ENCODE data around the gene PML. TPM values are rescaled to one million over a fixed set of nuclear protein-coding genes. Genes with fewer than 3 reads are reported as not detected.

Gene PML
- polyA plus RNA-seq, 1 donor (not counting 4 experiments of a cell fraction or from before 2014, with no cell fraction given), result 20.5 TPM

DNA sequence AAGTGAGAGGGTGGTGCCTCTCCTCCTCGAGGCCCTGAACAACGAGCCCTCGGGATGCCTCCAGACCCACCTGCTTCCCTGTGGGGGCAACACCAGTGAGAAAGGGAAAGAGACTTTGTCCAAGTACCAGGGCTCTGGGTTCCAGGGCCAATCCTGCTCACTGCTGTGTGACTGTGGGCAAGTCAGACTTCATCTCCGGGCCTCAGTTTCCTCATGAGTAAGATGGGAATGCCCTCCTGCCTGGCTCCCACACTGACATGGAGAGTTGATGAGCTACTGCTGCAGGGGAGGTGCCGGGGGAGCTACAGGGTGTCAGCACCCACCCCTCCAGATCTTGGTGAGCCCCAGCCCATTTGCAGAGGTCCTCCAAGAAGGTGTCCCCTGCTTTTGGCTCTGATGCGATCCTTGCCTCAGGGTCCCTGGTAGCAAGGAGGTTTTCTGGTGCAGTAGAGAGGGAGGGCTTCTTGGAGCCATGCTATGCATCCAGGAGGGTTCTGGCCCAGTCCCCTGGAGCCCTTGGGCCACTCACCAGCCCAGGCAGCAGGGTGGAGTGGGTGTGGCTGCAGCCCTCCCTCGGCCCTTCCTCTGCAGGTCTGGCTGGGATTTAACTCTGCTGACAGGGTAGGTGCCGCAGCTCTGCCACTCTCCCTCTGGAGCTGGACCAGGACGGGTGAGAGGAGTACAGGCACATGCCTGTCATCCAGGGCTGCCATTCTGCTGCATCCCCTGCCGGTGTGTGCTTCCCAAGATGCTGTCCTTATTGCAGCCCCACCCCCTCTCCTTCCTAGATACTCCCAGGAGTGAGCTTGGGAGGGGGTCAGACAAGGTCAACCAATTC, 41.4 kb upstream of the PML start:
- Histone ChIP-seq H3K27ac (ENCODE audit: control insufficient read depth, insufficient read depth, low read length) (no peak overlapping the region), H3K4me3 (ENCODE audit: control insufficient read depth in 2 of 3, extremely low read depth in 1 of 3, insufficient read depth in 2 of 3, low read depth in 1 of 3, low read length in 3 of 3) (no peak overlapping the region), H3K9ac (ENCODE audit: control insufficient read depth, extremely low read depth, insufficient read depth, low read length) (no peak overlapping the region), H3K4me2 (ENCODE audit: control insufficient read depth, extremely low read depth, insufficient read depth, low read depth, low read length) (no peak overlapping the region), H3K79me2 (ENCODE audit: control insufficient read depth, insufficient read depth, low read length) (no peaks in the 10 kb centered on the region), H3K36me3 (ENCODE audit: control insufficient read depth in 2 of 2, extremely low read depth in 1 of 2, insufficient read depth in 2 of 2, low read length in 2 of 2) (no peaks in the 10 kb centered on the region), H3K9me3 (ENCODE audit: control insufficient read depth, low read depth, low read length) (no peaks in the 10 kb centered on the region), H3K4me1 (ENCODE audit: control insufficient read depth, extremely low read depth, insufficient read depth, low read length) (peaks cover 15% of the 10 kb centered on the region), H4K20me1 (ENCODE audit: control insufficient read depth, extremely low read depth, insufficient read depth, low read length) (no peaks in the 10 kb centered on the region), H3K9me1 (ENCODE audit: control insufficient read depth, extremely low read depth, insufficient read depth, low read length) (no peaks in the 10 kb centered on the region), H2AFZ (ENCODE audit: control insufficient read depth, low read length) (no peak overlapping the region), H3K27me3 (ENCODE audit: control insufficient read depth, extremely low read depth, insufficient read depth, low read length) (no peaks in the 10 kb centered on the region)
- FAIRE-seq (no peak), DNase-seq (ENCODE audit: low read depth, low spot score) (no peak)
- dilution Hi-C loops (cut with MboI; ENCODE audit: extremely low pct_ligation_motif_present, low sequenced_read_pairs), result no loop called here
- no peak for TF ChIP-seq EZH2 (IDR thresholded peaks at IDR 0.05; ENCODE audit: low read length)
- TF ChIP-seq, protein P1, sequence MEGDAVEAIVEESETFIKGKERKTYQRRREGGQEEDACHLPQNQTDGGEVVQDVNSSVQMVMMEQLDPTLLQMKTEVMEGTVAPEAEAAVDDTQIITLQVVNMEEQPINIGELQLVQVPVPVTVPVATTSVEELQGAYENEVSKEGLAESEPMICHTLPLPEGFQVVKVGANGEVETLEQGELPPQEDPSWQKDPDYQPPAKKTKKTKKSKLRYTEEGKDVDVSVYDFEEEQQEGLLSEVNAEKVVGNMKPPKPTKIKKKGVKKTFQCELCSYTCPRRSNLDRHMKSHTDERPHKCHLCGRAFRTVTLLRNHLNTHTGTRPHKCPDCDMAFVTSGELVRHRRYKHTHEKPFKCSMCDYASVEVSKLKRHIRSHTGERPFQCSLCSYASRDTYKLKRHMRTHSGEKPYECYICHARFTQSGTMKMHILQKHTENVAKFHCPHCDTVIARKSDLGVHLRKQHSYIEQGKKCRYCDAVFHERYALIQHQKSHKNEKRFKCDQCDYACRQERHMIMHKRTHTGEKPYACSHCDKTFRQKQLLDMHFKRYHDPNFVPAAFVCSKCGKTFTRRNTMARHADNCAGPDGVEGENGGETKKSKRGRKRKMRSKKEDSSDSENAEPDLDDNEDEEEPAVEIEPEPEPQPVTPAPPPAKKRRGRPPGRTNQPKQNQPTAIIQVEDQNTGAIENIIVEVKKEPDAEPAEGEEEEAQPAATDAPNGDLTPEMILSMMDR (optimal IDR thresholded peaks at IDR 0.05 in 1 of 3, IDR thresholded peaks at IDR 0.05 in 1 of 3, conservative IDR thresholded peaks at IDR 0.05 in 1 of 3; ENCODE audit: extremely low read depth in 1 of 3, insufficient read depth in 2 of 3, low read length in 3 of 3), result no peak

DNA sequence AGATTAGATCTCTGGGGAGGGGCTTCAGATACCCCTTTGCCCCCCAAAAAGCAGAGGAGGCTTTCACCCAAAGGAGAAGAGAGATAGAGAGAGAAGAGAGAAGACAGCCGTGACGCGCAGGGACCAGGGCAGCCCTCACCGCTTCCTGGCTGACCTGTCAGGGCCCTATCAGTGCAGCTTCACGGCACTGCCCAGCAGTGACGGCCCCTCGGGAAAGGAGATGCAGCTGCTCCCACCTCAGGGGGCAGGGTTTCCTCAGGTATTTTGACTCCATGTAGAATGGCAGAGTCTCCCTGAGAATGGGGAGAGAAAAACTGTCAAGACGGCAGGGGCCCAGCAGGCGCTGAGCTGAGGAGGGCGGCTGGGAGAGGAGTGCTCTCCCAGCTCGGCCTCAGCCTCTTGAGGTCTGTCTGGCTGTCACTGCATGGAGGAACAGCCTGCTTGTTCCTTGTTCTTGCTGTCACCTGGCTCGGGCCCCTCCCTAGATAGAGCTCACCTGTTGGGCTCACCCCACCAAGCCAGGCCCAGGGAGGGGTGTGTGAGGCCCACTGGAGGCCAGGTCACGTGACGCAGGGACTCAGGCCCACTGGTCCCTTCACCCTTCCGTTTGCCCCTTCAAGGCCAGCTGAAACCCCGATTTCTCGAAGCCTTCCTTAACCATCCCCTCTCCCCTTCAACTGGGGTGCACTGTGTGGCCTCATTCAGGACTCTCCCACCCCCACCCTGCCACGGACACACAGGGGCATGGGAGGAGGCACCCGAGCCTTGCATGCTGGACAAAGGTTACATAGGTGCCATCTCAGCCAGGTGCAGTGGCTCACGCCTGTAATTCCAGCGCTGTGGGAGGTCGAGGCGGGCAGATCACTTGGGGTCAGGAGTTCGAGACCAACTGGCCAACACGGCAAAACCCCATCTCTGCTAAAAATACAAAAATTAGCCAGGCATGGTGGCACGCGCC, 40.0 kb upstream of the PML start:
- H3K4me1 ChIP-seq (ENCODE audit: control insufficient read depth, extremely low read depth, insufficient read depth, low read length), result peaks cover 19% of the 10 kb centered on the region
- no peak for DNase-seq (ENCODE audit: low read depth, low spot score)
- H3K36me3 ChIP-seq (ENCODE audit: control insufficient read depth in 2 of 2, extremely low read depth in 1 of 2, insufficient read depth in 2 of 2, low read length in 2 of 2), result no peaks in the 10 kb centered on the region
- no peaks in the 10 kb centered on the region for H4K20me1 ChIP-seq (ENCODE audit: control insufficient read depth, extremely low read depth, insufficient read depth, low read length)
- H3K27me3 ChIP-seq (ENCODE audit: control insufficient read depth, extremely low read depth, insufficient read depth, low read length), result no peaks in the 10 kb centered on the region
- H3K9me1 ChIP-seq (ENCODE audit: control insufficient read depth, extremely low read depth, insufficient read depth, low read length), result no peaks in the 10 kb centered on the region
- H3K4me2 ChIP-seq (ENCODE audit: control insufficient read depth, extremely low read depth, insufficient read depth, low read depth, low read length), result no peak overlapping the region
- H3K9ac ChIP-seq (ENCODE audit: control insufficient read depth, extremely low read depth, insufficient read depth, low read length), result no peak overlapping the region
- H3K79me2 ChIP-seq (ENCODE audit: control insufficient read depth, insufficient read depth, low read length), result no peaks in the 10 kb centered on the region
- dilution Hi-C loops (cut with MboI; ENCODE audit: extremely low pct_ligation_motif_present, low sequenced_read_pairs), result no loop called here
- no peak for FAIRE-seq
- no peak overlapping the region for H3K4me3 ChIP-seq (ENCODE audit: control insufficient read depth in 2 of 3, extremely low read depth in 1 of 3, insufficient read depth in 2 of 3, low read depth in 1 of 3, low read length in 3 of 3)
- TF ChIP-seq EZH2 (IDR thresholded peaks at IDR 0.05; ENCODE audit: low read length), result no peak
- TF ChIP-seq, protein P1 (optimal IDR thresholded peaks at IDR 0.05 in 1 of 3, IDR thresholded peaks at IDR 0.05 in 1 of 3, conservative IDR thresholded peaks at IDR 0.05 in 1 of 3; ENCODE audit: extremely low read depth in 1 of 3, insufficient read depth in 2 of 3, low read length in 3 of 3), result no peak
- no peak overlapping the region for H3K27ac ChIP-seq (ENCODE audit: control insufficient read depth, insufficient read depth, low read length)
- H2AFZ ChIP-seq (ENCODE audit: control insufficient read depth, low read length), result no peak overlapping the region
- H3K9me3 ChIP-seq (ENCODE audit: control insufficient read depth, low read depth, low read length), result no peaks in the 10 kb centered on the region

All from keratinocyte (primary cell).